Central memory CD4-positive, alpha-beta T cell (primary cell): ENCODE data around the gene EDEM2.
"Not testable (repeated sequence)": the region's sequence is repeated elsewhere in the genome, so short reads cannot be mapped to it uniquely, and the experiment has no call there.

ENCODE experiments used
- DNase-seq: peaks from one replicate; pipeline ENCODE4 v3.0.0; 2022

The EDEM2 gene

DNA sequence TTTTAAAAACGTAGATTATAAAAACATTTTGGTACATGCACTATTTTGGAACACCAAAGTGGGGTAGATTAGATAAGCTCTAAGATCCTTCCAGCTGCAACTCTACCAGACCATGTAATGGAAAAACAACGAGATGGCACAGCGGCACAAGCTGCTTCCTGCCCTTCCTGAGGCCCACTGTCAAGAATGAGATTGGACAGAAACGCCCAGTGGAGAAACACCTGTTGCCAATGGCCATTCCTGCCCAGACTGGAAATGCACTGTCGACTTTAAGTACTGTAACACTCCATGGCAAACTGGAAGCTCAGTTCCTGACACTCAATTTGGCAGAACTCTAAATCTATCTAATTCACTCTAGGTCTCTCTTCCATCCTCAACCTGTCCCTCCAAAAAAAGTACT is 21.4 kb downstream of the EDEM2 start:
- DNase-seq, result no peak

DNA sequence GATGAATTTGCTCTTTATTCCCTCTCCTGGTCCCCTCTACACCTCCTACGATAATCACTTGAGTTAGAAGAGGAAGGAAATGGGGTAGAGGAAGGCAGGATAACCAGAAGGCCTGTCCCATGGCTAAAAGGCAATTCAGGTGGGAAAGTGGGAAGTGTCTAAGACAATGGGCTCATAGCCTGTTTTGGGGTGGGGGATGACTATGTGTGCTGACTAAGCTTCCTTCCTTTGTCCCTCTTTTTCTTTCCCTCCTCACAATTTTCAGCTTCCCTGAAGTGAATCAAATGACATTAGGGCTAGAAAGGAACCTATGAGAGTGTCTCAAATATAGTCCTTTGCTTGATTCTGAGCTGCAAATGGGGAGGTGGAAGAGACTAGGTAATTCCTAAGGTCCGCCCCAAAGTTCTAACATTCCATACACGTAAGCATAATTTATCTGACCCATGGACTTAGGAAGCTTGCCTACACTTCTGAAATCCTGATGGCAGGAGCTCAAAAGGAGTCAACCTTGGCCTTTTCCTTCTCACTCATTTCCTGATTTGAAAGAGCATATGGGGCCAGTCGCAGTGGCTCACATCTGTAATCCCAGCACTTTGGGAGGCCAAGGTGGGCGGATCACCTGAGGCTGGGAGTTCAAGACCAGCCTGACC is 24.3 kb downstream of the EDEM2 start:
- no peak for DNase-seq

DNA sequence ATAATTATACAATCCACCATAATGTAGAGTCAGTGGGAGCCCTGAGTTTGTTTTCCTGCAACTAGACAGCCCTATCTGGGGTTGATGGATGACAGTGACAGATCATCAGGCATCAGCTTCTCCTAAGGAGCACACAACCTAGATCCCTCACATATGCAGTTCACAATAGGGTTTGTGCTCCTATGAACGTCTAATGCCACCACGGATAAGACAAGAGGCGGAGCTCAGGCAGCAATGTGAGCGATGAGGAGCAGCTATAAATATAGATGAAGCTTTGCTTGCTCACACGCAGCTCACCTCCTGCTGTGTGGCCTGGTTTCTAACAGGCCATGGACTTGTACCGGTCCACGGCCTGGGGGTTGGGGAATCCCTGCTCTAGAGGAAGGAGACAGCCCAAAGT is 25.9 kb downstream of the EDEM2 start:
- DNase-seq, result no peak

DNA sequence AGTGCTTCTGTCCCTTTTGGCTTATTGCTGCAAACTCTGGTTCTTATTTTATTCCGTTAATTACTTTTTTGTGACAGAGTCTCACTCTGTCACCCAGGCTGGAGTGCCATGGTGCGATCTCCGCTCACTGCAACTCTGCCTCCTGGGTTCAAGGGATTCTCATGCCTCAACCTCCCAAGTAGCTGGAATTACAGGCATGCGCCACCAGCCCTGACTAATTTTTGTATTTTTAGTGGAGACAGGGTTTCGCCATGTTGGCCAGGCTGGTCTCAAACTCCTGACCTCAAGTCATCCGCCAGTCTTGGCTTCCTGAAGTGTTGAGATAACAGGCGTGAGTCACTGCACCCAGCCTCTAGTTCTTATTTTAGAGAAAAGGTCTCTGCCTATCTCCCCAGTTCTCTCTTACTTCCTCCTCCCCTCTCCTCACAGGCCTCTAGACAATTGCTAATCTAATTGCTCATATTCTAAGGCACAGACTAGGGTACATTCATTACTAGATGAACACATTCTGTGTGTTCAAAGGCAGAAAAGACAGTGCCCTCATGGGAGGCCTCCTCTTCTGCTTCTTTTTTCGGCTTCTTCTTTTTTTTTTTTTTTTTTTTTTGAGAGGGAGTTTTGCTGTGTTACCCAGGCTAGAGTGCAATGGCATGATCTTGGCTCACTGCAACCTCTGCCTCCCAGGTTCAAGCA is 27.0 kb downstream of the EDEM2 start:
- no peak for DNase-seq

DNA sequence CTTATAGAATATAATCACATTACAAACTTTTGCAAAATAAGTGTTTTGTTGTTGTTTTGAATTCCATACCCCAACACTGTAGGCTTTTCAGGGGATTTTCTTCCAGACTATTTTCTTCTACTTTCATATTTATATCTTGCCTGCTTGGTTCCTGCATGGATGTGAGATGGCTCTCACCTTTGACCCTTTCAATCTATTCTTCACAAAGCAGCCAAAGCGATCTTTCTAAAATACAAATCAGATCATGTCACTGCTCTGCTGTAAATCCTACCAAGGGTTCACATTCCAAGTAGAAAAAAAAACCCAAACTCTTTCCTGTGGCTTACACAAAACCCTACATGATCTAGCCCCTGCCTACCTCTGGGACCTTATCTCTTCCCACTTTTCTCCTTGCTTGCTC is 29.5 kb downstream of the EDEM2 start:
- no peak for DNase-seq

DNA sequence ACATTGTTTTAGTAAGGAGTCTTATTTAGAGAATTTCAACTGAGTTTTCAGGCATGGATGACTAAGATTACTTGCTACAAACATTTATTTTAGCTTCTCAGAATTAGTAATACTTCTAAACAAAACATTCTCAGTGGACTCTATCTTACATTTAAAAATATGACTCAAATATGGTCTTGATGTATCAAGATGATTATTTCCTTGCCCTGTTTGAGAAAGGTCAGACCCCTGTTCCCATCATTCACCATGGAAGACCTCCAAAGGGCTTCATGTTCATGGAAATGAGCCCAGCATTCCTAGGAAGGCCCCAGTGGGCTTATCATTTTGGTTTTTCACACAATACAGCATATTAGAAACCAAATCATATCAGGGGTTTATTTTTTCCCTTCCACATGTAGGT is 29.9 kb downstream of the EDEM2 start:
- DNase-seq, result no peak

- DNase-seq, result no peak
These were observed 30.9 kb downstream of the EDEM2 start for GRCh38 chr20:35116258-35116657.

- no peak for DNase-seq
These were observed 31.5 kb downstream of the EDEM2 start for GRCh38 chr20:35115606-35116005.

DNA sequence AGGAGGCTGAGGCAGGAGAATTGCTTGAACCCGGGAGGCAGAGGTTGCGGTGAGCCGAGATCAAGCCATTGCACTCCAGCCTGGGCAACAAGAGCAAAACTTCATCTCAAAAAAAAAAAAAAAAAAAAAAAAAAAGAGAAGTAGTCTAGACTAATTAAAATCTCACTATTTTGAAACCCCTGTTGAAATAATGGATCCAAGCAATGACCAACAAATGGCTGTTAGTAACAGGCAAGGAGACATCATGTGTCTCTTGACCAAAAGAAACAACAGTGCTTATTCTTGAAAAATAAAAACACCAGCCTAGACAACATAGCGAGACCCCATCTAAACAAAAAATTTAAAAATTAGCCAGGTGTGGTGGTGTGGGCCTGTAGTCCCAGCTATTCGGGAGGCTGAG is 34.9 kb downstream of the EDEM2 start:
- not testable (repeated sequence) for DNase-seq

DNA sequence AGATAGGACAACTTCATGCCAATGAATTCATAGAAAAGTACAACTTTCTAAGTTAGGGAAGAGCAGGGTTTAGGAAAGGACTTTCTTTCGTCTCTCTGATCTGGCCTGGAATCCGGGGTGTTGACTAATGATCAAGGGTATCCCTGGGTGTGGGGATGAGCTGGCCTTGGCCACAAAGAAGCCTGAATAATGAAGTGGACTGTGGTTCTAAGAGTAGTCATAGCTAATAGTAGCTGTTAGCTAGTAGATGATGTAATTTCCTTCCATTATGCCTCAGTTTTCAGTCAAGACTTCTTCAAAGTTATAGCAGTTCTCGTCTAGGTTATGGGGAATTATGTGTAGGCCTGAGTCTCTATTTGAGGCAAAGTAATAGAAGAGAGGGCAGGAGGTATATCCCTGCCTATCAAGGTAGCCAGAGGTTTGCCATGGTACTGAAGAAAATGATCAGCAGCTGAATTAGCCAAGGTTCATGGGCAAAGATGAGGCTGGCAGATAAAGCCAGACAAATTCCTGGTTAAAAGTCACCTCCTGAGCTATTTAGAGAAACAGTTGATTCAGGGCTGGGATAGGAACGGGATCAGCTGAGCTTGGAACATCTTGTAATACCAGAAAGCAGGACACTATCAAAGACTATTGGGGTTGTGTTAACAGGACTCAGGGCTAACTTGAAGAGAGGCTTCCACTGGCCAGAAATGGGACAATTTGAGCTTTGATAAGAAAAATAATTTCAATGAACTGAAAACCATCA is 35.8 kb downstream of the EDEM2 start:
- no peak for DNase-seq

GRCh38 chr20:35108921-35109320 is 38.2 kb downstream of the EDEM2 start:
- DNase-seq, result no peak

GRCh38 chr20:35106827-35107380 is 40.2 kb downstream of the EDEM2 start:
- no peak for DNase-seq

GRCh38 chr20:35104685-35105295 is 42.3 kb downstream of the EDEM2 start:
- no peak for DNase-seq

DNA sequence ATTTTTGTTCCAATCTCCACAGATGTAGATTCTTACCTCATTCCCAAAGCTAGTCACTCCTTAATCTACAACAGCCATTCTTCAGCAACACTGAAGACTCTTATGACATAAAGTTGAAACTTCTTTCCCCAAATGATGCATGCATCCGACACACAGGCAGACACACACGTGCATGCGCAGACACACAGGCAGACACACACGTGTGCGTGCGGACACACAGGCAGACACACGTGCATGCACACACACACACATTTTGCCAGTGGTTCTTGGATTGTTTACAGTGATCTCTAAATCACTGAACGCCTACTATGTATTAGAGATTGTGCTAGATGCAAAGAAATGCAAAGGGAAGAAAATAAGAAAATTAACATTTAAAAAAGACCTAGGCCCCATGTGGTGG is 45.5 kb downstream of the EDEM2 start:
- DNase-seq, result no peak

- no peak for DNase-seq
These were observed 53.8 kb downstream of the EDEM2 start for GRCh38 chr20:35093267-35093884.

DNA sequence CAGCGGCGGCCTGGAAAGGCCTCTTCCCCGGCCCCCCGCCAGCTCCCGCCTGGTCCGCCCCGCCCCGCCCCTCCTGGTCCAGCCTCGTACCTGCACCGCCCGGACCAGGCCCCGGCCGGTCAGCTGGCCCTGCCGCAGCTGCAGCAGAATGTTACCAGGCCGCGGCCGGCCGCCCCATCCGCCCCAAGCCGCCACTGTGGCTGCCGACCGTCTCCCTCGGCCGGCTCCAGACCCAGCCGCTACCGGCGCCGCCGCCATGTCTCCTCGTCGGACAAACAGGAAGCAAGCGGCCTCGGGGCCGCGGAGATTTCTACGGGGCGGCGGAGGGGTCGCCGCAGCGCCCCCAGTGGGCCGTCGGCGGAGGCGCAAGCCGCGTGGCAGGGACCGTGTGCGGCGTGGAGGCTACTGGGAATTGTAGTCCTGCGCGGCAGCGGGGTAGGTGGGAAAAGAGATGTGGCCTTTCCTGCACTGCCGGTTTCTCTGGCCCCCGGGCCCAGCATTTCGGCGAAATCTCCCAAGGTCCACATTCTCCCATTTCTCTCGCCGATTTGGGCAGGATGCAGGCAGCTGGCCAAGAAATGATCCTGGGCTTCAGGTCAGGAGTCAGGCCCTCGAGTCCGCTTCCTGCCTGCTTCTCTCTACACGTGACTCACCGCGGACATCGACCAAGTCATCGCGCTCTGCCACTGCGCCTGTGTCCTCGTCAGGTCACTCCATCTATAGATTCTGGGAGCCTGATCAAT is 54.4 kb downstream of the EDEM2 start, which contains the start of gene TRPC4AP:
Gene TRPC4AP (minus strand): TSS at position 284 of the 743 bp plus-strand sequence. CDS start 26 bp downstream, at position 258.
- DNase-seq, result peak; percentile 87

DNA sequence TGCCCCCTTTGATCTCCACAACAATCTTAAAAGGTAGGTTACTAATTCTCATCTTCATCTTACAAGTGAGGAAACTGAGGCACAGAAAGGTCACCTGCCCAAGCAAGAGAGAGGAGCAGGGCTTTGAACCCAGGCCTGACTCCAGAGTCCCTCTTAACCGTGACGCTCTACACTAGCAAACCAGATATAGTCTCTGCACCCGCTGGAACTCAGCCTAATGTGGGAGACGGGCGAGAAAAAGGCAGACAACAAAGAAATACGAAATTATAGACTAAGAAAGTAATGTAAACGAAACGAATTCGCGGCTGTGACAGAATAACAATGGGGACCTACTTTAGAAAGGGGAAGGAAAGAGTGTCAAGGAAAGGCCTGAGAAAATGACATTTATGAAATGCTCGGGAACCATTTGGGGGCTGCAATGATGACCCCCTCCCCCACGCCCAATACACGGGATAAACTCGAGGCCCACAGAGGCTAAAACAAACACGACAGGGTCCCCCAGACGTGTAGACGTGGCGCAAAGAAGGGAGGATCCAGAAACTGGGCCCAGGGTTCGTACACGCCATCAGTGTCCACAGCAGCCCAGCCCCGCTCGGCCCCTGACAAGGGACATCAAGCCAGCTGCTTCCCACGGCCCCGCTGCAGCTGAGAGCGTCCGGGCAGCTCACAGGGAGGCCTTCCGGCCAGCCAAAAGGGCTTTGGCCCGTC is 55.2 kb downstream of the EDEM2 start:
- no peak for DNase-seq

- DNase-seq, result no peak
These were observed 58.6 kb downstream of the EDEM2 start for GRCh38 chr20:35088231-35089145.

GRCh38 chr20:35087791-35088190 is 59.3 kb downstream of the EDEM2 start:
- no peak for DNase-seq

DNA sequence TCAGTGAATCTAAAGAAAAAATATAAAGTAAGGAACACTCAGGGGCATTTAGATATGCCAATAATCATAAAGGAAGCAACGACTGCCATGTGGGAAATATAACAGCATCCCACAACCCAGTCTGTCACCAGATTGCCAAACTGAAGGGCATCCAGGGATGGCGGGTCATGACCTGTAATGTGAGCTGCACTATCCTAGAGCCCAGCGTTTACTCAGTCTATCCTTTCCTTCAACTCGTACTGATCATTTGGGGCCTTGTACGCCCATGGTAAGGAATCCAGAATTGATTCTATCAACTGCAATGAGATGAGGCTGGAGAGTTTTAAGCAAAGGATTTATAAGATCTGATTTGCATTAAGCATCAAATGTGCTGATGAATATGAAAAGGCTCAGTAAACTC is 59.8 kb downstream of the EDEM2 start:
- no peak for DNase-seq
